GM15510 (cell line): ENCODE results near the gene HEXD.

Experiments used
- POLR2A ChIP-seq: IDR thresholded peaks from 3 replicates; pipeline ENCODE4 v1.6.1; 2011; ENCODE audit warnings: borderline replicate concordance; ENCODE audit not compliant: insufficient read length; ENCODE audit errors: extremely low read depth

HEXD gene

DNA sequence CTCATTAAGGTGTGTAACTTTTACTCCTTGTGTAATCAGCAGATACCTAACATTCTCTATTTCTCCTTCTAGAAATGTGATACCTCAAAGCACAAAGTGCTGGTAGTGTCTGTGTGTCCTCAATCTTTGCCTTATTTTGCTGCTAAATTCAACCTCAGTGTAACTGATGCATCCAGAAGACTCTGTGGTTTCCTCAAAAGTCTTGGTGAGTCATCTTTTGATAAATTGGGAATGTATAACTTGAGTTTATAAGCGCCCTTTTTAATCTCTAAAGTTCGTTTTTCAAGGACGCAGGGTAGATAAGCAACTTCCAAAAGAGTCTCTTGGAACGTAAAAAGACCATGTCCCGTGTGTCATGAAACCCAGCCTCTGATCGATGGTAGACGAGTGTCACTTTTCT lies 50.5 kb downstream of the HEXD start:
- no peak for TF ChIP-seq POLR2A

GRCh38 chr17:82470065-82470464 lies 51.9 kb downstream of the HEXD start:
- TF ChIP-seq POLR2A, result no peak

- TF ChIP-seq POLR2A, result no peak
Measured at GRCh38 chr17:82474223-82475010, 56.3 kb downstream of the HEXD start.

DNA sequence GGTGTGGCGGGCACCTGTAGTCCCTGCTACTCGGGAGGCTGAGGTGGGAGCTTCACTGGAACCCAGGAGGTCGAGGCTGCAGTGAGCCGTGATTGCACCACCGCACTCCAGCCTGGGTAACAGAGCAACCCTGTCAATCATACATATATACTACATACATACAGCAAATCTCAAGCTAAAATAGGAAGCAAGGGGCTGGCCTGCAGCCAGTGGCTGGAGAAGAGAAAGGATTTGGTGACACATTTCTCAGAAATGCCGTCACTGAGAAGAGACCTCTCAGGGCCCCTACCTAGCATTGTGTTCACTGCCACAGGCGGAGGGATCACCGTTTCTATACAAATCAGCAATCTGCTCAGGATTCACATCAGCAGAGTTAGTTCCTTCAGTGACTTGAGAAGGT lies 57.3 kb downstream of the HEXD start:
- TF ChIP-seq POLR2A, result no peak

GRCh38 chr17:82477934-82478333 lies 59.8 kb downstream of the HEXD start:
- TF ChIP-seq POLR2A, result no peak

GRCh38 chr17:82479602-82480001 lies 61.5 kb downstream of the HEXD start:
- TF ChIP-seq POLR2A, result no peak

- no peak for TF ChIP-seq POLR2A
Measured at GRCh38 chr17:82480318-82480717, 62.2 kb downstream of the HEXD start.

DNA sequence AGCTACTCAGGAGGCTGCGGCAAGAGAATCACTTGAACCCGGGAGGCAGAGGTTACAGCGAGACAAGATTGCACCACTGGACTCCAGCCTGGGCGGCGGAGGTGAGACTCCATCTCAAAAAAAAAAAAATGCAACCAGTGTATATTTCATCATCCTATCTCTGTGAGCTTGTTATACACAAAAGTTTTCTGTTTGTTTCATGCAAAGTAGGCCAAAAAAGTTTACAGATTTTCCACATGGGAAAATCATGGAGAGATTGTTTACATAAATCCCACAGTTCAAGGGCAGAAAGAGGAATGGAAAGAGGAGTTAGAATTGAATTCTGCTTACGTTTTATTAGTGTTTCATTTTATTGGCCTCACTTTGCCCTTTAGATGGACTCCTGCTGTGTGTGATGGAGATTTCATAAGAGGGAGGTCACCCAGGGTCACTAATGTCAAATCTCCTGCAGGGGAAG lies 65.1 kb downstream of the HEXD start:
- no peak for TF ChIP-seq POLR2A

- TF ChIP-seq POLR2A, result no peak
Measured at GRCh38 chr17:82483836-82484235, 65.7 kb downstream of the HEXD start.

DNA sequence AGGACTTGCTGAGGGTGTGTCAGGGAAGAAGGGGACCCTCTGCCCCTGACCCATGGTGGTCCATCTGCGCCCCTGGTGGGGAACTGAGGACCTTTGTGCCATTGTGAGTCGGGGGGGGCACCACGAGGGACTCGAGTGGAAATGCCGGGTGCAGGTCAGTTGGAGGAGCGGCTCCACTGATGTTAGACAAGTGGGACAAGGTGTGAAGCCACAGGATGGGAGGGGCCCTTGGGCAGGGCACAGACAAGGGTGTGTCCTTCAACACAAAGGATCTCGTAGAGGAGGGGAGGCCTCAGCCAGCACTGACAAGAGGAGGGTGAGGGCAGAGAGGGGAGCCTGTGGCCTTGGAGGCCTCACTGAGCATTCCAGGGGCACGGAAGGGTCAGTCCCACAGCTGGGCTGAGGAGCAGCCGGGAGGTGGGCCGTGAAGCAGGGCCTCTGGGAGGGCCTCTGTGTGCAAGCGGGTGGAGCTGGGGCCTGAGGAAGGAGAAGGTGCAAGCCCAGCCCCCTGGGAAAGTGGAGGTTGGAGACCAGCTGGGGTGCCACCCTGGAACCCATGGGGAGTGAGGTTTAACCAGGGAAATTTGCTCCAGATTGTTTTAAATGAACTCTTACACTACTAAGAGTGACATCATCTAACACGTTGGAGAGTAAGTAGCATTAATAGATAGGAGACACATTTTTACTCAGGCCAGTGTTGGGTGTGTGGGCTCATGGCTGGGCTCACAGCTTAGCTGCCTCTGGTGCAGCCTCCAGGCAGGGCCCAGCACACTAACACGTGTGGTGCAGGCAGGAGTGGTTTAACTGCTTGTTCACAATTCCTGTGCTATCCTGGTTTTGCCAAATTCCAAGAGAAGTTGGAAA lies 68.3 kb downstream of the HEXD start:
- TF ChIP-seq POLR2A, result no peak

DNA sequence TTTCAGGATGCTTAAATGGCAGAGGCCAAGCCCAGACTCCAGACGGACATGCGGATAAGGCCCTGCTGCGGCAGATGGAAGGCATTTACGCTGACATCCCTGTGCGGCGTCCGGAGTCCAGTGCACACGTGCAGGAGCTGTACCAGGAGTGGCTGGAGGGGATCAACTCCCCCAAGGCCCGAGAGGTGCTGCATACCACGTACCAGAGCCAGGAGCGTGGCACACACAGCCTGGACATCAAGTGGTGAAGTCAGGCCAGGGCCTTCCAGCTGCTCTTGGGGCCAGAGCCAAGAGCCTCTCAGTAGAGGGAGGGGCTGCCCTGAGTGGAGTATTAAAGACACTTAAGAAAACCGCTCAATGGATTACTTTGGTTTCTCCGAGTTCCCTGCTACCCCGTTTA lies 69.8 kb downstream of the HEXD start:
- no peak for TF ChIP-seq POLR2A

DNA sequence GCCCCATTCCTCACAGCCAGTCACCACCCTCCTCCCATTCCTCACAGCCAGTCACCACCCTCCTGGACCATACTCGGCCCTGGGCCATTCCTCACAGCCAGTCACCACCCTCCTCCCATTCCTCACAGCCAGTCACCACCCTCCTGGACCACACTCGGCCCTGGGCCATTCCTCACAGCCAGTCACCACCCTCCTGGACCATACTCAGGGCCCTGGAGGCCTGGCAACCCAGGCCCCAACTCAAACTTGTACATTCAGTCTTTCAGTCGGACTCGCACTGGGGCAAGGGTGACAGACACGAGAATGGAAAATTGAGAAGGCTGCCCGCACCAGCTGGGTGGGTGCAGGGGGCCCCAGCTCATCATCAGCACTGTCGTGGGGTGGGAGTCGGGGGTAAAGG lies 71.0 kb downstream of the HEXD start:
- TF ChIP-seq POLR2A, result no peak

DNA sequence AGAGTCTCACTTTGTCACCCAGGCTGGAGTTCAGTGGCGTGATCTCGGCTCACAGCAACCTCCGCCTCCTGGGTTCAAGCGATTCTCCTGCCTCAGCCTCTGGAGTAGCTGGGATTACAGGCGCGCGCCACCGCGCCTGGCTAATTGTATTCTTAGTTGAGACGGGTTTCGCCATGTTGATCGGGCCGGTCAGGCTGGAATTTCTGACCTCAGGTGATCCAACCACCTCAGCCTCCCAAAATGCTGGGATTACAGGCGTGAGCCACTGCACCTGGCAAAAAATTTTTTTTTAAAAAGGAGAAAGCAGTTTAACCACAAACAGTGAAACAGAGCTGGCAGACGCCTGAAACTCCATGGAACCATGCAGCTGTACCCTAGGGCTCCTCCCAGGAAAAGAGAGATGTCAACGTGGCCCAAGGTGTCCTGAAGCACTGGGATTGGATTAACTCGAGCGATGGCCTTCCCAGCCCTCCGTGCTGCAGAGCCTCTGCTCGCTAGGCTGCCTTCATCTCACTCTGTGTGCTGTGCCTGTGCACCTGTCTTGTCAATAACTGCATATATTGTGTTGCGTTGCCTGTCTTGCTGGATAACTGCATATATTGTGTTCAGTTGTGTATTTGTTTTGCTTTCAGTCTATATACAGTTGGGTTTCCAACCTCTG lies 71.8 kb downstream of the HEXD start:
- no peak for TF ChIP-seq POLR2A

- TF ChIP-seq POLR2A, result no peak
Measured at GRCh38 chr17:82490512-82491195, 72.5 kb downstream of the HEXD start.

- no peak for TF ChIP-seq POLR2A
Measured at GRCh38 chr17:82491196-82491530, 73.0 kb downstream of the HEXD start.

GRCh38 chr17:82491533-82491932 lies 73.4 kb downstream of the HEXD start:
- TF ChIP-seq POLR2A, result no peak
